HG03175 (cell line): Measurements from ENCODE around the gene PPP1R13B.

ENCODE experiments used
- ATAC-seq: cut with Tn5 transposase; IDR thresholded peaks from one replicate; pipeline ENCODE4 v1.9.1; 2021; ENCODE audit warnings: mild to moderate bottlenecking, moderate library complexity; ENCODE audit not compliant: unreplicated experiment

PPP1R13B gene

GRCh38 chr14:103745424-103745823 lies 102.0 kb downstream of the PPP1R13B start:
- ATAC-seq, result no peak

- ATAC-seq, result no peak
Measured at GRCh38 chr14:103744621-103745395, 102.6 kb downstream of the PPP1R13B start.

GRCh38 chr14:103743691-103744090 lies 103.7 kb downstream of the PPP1R13B start:
- no peak for ATAC-seq

- ATAC-seq, result no peak
Measured at GRCh38 chr14:103742499-103743255, 104.7 kb downstream of the PPP1R13B start.

- ATAC-seq, result no peak
Measured at GRCh38 chr14:103741876-103742275, 105.5 kb downstream of the PPP1R13B start.

- ATAC-seq, result no peak
Measured at GRCh38 chr14:103740991-103741689, 106.2 kb downstream of the PPP1R13B start.

GRCh38 chr14:103739793-103740501 lies 107.4 kb downstream of the PPP1R13B start:
- no peak for ATAC-seq

- ATAC-seq, result no peak
Measured at GRCh38 chr14:103739466-103739792, 107.9 kb downstream of the PPP1R13B start.

- no peak for ATAC-seq
Measured at GRCh38 chr14:103738701-103739451, 108.5 kb downstream of the PPP1R13B start.

GRCh38 chr14:103738166-103738565 lies 109.2 kb downstream of the PPP1R13B start:
- ATAC-seq, result no peak

- ATAC-seq, result no peak
Measured at GRCh38 chr14:103737432-103738045, 109.8 kb downstream of the PPP1R13B start.

- no peak for ATAC-seq
Measured at GRCh38 chr14:103736546-103737431, 110.6 kb downstream of the PPP1R13B start.

GRCh38 chr14:103735815-103736545 lies 111.4 kb downstream of the PPP1R13B start:
- no peak for ATAC-seq

- ATAC-seq, result no peak
Measured at GRCh38 chr14:103735439-103735814, 111.9 kb downstream of the PPP1R13B start.

- ATAC-seq, result no peak
Measured at GRCh38 chr14:103735022-103735421, 112.4 kb downstream of the PPP1R13B start.

- ATAC-seq, result no peak
Measured at GRCh38 chr14:103734081-103734888, 113.1 kb downstream of the PPP1R13B start.

GRCh38 chr14:103733651-103734050 lies 113.7 kb downstream of the PPP1R13B start:
- ATAC-seq, result no peak
